GM21825 (cell line): ENCODE data around the gene HOXC9.

Experiments
- ATAC-seq: cut with Tn5 transposase; IDR thresholded peaks from one replicate; pipeline ENCODE4 v1.9.1; 2021; ENCODE audit warnings: mild to moderate bottlenecking, moderate library complexity; ENCODE audit not compliant: unreplicated experiment

The HOXC9 gene

GRCh38 chr12:54000116-54001114, at the start of gene HOXC9:
Gene HOXC9, plus strand, starts transcription at chr12:54000161. Its CDS starts 28 bp downstream, at chr12:54000189.
- ATAC-seq: no peak

GRCh38 chr12:53950437-53950773, 49.6 kb upstream of the HOXC9 start:
- ATAC-seq: no peak

- no peak for ATAC-seq
These were observed 49.0 kb upstream of the HOXC9 start for GRCh38 chr12:53950789-53951576.

- ATAC-seq: no peak
These were observed 48.2 kb upstream of the HOXC9 start for GRCh38 chr12:53951577-53952334.

- no peak for ATAC-seq
These were observed 47.6 kb upstream of the HOXC9 start for GRCh38 chr12:53952335-53952694.

GRCh38 chr12:53952871-53953734, 46.9 kb upstream of the HOXC9 start:
- ATAC-seq: no peak

GRCh38 chr12:53953831-53954693, 45.9 kb upstream of the HOXC9 start:
- no peak for ATAC-seq

GRCh38 chr12:53954694-53955035, 45.3 kb upstream of the HOXC9 start, which contains the start of gene HOXC12:
Gene HOXC12, plus strand, starts transcription at chr12:53954903. Its CDS starts 27 bp downstream, at chr12:53954930.
- ATAC-seq: no peak

GRCh38 chr12:53955036-53955775, 44.8 kb upstream of the HOXC9 start:
- no peak for ATAC-seq

- ATAC-seq: no peak
These were observed 44.1 kb upstream of the HOXC9 start for GRCh38 chr12:53955776-53956250.

GRCh38 chr12:53956251-53956887, 43.6 kb upstream of the HOXC9 start:
- ATAC-seq: no peak

- no peak for ATAC-seq
These were observed 42.9 kb upstream of the HOXC9 start for GRCh38 chr12:53956914-53957536.

GRCh38 chr12:53958128-53958527, 41.8 kb upstream of the HOXC9 start:
- ATAC-seq: no peak

GRCh38 chr12:53959314-53959713, 40.6 kb upstream of the HOXC9 start:
- ATAC-seq: no peak

GRCh38 chr12:53960187-53961024, 39.6 kb upstream of the HOXC9 start:
- no peak for ATAC-seq

GRCh38 chr12:53961025-53961761, 38.8 kb upstream of the HOXC9 start:
- no peak for ATAC-seq
